ENCODE data around the gene NPHP1.

The NPHP1 gene

DNA sequence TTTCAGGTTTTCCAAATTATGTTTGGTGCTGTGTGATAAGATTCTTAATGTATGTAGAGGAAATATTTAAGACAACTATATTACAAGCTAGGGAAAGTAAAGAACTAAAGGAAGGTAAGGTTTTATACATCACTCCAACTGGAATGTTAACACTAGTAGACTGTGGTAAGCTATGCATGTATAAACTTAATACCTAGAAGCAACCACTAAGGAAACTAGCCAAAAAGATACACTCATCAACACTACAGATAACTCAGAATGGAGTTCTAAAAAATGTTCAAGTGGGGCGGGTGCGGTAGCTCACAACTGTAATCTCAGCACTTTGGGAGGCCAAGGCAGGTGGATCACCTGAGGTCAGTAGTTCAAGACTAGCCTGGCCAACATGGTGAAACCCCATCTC lies 51.4 kb downstream of the NPHP1 start:
- Histone ChIP-seq H3K9ac (no peak overlapping the region), H3K4me1 (ENCODE audit: low read depth, poor library complexity, severe bottlenecking) (peaks cover 4% of the 10 kb centered on the region), H3K36me3 (ENCODE audit: insufficient read depth) (no peaks in the 10 kb centered on the region), H3K4me3 (IDR thresholded peaks at IDR 0.05; ENCODE audit: insufficient read depth, low read depth, low read length) (no peak overlapping the region), H3K4me2 (no peak overlapping the region), H3K79me2 (ENCODE audit: insufficient read depth, low read depth) (no peaks in the 10 kb centered on the region), H3K27me3 (ENCODE audit: insufficient read depth, low read depth) (no peaks in the 10 kb centered on the region), H2AFZ (ENCODE audit: low read depth) (no peak overlapping the region), H4K20me1 (ENCODE audit: insufficient read depth) (no peaks in the 10 kb centered on the region), H3K27ac (no peak overlapping the region)
- TF ChIP-seq, protein P1, sequence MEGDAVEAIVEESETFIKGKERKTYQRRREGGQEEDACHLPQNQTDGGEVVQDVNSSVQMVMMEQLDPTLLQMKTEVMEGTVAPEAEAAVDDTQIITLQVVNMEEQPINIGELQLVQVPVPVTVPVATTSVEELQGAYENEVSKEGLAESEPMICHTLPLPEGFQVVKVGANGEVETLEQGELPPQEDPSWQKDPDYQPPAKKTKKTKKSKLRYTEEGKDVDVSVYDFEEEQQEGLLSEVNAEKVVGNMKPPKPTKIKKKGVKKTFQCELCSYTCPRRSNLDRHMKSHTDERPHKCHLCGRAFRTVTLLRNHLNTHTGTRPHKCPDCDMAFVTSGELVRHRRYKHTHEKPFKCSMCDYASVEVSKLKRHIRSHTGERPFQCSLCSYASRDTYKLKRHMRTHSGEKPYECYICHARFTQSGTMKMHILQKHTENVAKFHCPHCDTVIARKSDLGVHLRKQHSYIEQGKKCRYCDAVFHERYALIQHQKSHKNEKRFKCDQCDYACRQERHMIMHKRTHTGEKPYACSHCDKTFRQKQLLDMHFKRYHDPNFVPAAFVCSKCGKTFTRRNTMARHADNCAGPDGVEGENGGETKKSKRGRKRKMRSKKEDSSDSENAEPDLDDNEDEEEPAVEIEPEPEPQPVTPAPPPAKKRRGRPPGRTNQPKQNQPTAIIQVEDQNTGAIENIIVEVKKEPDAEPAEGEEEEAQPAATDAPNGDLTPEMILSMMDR (conservative IDR thresholded peaks at IDR 0.05; ENCODE audit: low read depth, low read length), result no peak

DNA sequence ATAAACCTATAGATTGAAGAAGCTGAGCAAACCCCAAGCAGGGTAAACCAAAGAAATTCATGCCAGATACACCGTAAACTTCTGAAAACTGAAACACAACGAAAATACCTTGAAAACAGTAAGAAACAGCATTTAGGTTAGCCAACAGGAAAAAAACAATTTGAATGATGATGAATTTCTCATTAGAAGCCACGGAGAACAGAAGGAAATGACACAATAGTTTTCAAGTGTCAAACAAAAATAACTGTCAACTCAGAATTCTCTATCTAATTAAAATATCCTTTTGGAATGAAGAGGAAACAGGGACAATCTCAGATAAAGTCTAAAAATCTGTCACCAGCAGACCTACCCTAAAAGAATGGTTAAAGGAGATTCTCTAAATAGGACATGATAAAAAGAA lies 51.9 kb downstream of the NPHP1 start:
- H3K79me2 ChIP-seq (ENCODE audit: insufficient read depth, low read depth), result no peaks in the 10 kb centered on the region
- no peak overlapping the region for H3K4me3 ChIP-seq (IDR thresholded peaks at IDR 0.05; ENCODE audit: insufficient read depth, low read depth, low read length)
- H3K4me2 ChIP-seq, result no peak overlapping the region
- H2AFZ ChIP-seq (ENCODE audit: low read depth), result no peak overlapping the region
- peaks cover 4% of the 10 kb centered on the region for H3K4me1 ChIP-seq (ENCODE audit: low read depth, poor library complexity, severe bottlenecking)
- no peak overlapping the region for H3K27ac ChIP-seq
- H3K27me3 ChIP-seq (ENCODE audit: insufficient read depth, low read depth), result no peaks in the 10 kb centered on the region
- no peak overlapping the region for H3K9ac ChIP-seq
- TF ChIP-seq, protein P1 (conservative IDR thresholded peaks at IDR 0.05; ENCODE audit: low read depth, low read length), result no peak
- no peaks in the 10 kb centered on the region for H3K36me3 ChIP-seq (ENCODE audit: insufficient read depth)
- no peaks in the 10 kb centered on the region for H4K20me1 ChIP-seq (ENCODE audit: insufficient read depth)

DNA sequence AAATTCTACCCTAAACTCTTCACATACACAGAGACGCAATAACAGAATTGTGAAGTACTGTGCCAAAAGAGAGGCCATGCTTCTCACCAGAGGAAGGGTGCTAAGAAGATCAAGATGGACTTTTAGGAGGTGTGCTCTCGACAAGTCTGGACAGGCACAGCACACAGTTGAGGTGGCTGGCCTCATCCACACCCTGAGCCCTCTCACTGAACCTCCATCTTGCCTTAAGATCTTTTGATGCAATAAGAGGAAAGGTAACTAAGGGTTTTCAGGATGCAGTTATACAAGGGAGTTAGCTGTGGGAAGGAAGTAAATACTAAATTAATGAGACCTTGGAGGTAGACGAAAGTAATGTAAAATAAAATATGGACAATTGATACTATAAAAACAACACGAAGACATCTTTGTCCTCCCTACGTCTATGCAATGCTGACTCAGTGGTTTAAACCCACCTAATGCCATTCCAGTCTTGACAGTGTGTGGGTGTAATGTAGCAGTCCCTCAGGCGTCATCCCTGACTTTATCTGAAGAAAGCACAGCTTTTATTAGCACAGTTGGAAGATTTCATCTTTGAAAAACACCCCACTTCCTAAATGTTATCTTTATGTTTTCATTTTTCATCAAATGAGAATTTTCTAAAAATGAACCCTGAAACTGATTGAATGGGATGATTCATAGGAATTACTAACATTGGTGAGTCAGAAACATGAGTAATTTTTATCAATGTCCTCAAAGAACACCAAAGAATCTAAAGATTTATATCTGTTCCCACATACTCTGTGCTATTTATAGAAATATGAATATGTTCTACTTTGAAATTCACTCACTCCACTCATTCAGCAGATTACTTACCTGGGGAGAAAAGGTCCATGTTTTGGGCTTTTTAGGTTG lies 55.2 kb downstream of the NPHP1 start:
- H3K36me3 ChIP-seq (ENCODE audit: insufficient read depth), result no peaks in the 10 kb centered on the region
- H3K27me3 ChIP-seq (ENCODE audit: insufficient read depth, low read depth), result no peaks in the 10 kb centered on the region
- H3K27ac ChIP-seq, result no peak overlapping the region
- no peak overlapping the region for H3K9ac ChIP-seq
- no peak overlapping the region for H3K4me2 ChIP-seq
- H2AFZ ChIP-seq (ENCODE audit: low read depth), result no peak overlapping the region
- H4K20me1 ChIP-seq (ENCODE audit: insufficient read depth), result no peaks in the 10 kb centered on the region
- H3K4me1 ChIP-seq (ENCODE audit: low read depth, poor library complexity, severe bottlenecking), result no peaks in the 10 kb centered on the region
- TF ChIP-seq, protein P1 (conservative IDR thresholded peaks at IDR 0.05; ENCODE audit: low read depth, low read length), result no peak
- H3K4me3 ChIP-seq (IDR thresholded peaks at IDR 0.05; ENCODE audit: insufficient read depth, low read depth, low read length), result no peak overlapping the region
- H3K79me2 ChIP-seq (ENCODE audit: insufficient read depth, low read depth), result no peaks in the 10 kb centered on the region

DNA sequence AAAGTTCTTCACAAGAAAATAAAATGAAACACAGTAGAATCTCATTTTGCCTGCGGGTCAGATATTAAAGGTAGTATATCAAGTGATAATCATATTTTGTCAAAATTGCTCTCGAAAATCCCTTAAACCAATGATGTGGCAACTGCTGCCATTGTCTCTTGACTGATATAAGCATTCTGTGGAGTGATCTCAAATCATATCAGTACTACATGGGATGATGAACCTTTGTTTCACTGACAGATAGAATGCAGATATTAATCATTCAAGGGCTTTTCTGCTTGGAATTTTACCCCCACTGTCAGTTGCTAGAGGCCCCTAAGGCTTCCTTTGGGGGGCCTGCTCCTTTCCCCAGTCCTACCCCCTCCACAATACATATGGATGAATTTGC lies 57.9 kb downstream of the NPHP1 start:
- Histone ChIP-seq H3K27me3 (ENCODE audit: insufficient read depth, low read depth) (no peaks in the 10 kb centered on the region), H4K20me1 (ENCODE audit: insufficient read depth) (no peaks in the 10 kb centered on the region), H3K4me1 (ENCODE audit: low read depth, poor library complexity, severe bottlenecking) (no peaks in the 10 kb centered on the region), H3K4me2 (no peak overlapping the region), H3K36me3 (ENCODE audit: insufficient read depth) (no peaks in the 10 kb centered on the region), H3K9ac (no peak overlapping the region), H3K4me3 (IDR thresholded peaks at IDR 0.05; ENCODE audit: insufficient read depth, low read depth, low read length) (no peak overlapping the region), H2AFZ (ENCODE audit: low read depth) (no peak overlapping the region), H3K79me2 (ENCODE audit: insufficient read depth, low read depth) (no peaks in the 10 kb centered on the region), H3K27ac (no peak overlapping the region)
- TF ChIP-seq, protein P1 (conservative IDR thresholded peaks at IDR 0.05; ENCODE audit: low read depth, low read length), result no peak

Measured in KMS-11 (cell line).